SKM-1 treated with dmso at 0.1 percent for 144 hours (cell line): ENCODE data around the gene PGAM2.

Source experiments
- DNase-seq: peaks from one replicate; lab custom pipeline; 2025; ENCODE audit not compliant: unreplicated experiment; lab: John Stamatoyannopoulos, UW

The PGAM2 gene

GRCh38 chr7:44086627-44087026 lies 21.3 kb upstream of the PGAM2 start:
- no peak for DNase-seq

DNA sequence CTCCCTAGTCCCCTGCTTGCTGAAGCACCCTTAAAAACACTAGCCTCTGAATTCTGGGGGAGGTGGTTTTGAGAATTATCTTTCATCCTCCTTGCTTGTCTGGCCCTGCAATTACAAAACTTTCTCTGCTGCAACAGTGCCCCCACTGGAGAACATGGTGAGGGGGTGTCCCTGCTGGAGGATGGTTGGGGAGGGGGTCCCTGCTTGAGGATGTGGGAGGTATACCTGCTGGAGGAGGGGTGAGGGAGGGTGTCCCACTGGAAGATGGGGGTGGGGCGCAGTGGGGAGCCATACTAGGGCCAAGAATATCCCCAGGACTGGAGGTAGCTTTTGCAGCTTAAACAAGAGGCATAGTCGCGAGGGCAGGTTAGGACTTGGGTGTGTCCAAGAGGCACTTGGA lies 20.2 kb upstream of the PGAM2 start:
- no peak for DNase-seq

DNA sequence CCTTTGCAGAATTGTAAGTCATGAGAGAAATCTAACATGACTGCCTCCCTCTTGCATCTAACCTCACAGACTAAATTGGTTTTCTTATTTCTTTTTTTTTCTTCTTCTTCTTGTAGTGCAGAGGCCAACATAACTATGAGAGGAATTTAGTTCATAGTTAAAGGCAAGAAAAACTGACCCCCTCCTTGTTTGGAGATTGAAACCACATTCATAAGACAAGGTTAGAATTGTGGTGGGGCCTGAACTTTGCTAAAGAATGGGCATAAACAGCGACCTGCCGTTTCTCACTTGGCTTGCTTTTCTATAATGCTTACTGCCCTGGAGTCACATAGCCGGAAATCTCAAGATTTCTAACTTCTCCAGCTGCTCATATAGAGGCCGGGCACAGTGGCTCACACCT lies 19.3 kb upstream of the PGAM2 start:
- no peak for DNase-seq

GRCh38 chr7:44083796-44084195 lies 18.4 kb upstream of the PGAM2 start:
- no peak for DNase-seq

DNA sequence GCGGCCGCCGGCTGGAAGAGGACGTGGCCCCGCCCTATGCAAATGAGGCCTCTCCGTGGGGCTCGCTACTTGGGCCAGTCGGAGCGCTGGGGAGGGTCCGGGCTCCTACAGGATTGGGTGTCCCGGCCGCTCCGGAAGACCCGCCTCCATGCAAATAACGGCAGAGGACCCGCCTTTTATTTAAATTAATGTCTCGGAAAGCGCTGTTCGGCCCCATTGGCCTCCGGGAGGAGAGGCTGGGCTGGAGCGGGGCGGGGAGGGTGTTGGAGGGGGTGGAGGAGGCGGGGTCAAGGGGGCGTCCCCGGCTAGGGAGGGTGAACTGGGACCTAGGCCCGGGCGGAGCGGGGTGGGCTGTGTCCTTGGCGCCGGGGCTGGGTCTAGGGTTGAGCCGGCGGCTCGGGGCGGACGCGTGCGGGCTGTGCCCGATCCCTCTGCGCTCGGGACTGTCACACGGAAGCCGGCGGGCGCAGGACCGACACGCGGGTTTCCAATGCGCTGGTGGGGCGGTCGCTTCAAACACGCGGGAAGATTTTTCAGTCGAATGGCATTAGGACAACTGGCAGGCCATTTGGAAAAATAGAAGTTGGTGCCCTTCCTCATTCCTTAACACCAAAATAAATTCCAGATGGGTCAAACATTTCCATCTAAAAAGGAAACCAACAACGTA lies 17.3 kb upstream of the PGAM2 start:
- peak; percentile 98 for DNase-seq

GRCh38 chr7:44081266-44081748 lies 15.9 kb upstream of the PGAM2 start:
- no peak for DNase-seq

- DNase-seq, result no peak
Measured at GRCh38 chr7:44080686-44081265, 15.4 kb upstream of the PGAM2 start.

- no peak for DNase-seq
Measured at GRCh38 chr7:44080118-44080517, 14.8 kb upstream of the PGAM2 start.

GRCh38 chr7:44079331-44080021 lies 14.1 kb upstream of the PGAM2 start:
- no peak for DNase-seq

- DNase-seq, result no peak
Measured at GRCh38 chr7:44078521-44078920, 13.2 kb upstream of the PGAM2 start.

DNA sequence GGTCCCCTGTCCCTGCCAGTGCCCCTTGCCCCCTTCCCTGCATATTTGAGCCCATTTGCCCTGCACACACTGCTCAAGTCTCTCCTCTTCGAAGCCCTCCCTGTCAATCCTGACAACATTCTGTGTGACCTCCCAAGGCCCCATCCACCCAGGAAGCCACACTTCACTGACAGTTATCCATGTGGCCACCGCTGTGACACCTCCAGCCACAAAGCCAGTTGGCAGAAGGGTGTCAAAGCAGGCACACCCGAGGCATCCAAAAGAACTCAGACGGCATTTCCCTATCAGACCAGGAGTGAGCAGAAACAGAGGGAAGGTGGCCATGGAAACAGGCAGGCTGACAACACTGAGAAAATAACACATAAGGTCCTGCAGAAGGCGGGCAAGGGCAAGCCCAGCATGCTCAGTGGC lies 12.3 kb upstream of the PGAM2 start:
- no peak for DNase-seq

DNA sequence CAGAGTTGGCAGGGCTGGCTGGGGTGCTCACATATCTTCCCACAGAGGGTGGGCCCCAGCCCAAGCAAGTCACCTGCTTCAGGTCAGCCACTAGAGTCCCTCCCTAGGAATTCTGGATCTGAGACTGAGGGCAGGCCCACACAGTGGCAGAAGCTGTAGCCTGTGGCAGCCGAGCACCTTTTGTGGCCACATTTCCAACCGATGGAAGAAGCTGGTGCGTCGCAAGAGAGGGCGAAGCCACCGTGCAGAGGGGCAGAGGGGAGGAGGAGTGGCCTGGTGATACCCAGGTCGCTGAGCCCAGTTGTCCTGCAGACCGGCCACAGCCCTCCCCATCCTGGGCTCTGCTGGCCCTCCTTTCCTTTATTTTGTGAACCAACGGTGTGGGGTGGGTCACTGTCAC lies 11.7 kb upstream of the PGAM2 start:
- no peak for DNase-seq

GRCh38 chr7:44076101-44076895 lies 10.9 kb upstream of the PGAM2 start:
- DNase-seq, result no peak

GRCh38 chr7:44075296-44076075 lies 10.1 kb upstream of the PGAM2 start:
- no peak for DNase-seq

GRCh38 chr7:44074349-44074695 lies 9.0 kb upstream of the PGAM2 start:
- no peak for DNase-seq

DNA sequence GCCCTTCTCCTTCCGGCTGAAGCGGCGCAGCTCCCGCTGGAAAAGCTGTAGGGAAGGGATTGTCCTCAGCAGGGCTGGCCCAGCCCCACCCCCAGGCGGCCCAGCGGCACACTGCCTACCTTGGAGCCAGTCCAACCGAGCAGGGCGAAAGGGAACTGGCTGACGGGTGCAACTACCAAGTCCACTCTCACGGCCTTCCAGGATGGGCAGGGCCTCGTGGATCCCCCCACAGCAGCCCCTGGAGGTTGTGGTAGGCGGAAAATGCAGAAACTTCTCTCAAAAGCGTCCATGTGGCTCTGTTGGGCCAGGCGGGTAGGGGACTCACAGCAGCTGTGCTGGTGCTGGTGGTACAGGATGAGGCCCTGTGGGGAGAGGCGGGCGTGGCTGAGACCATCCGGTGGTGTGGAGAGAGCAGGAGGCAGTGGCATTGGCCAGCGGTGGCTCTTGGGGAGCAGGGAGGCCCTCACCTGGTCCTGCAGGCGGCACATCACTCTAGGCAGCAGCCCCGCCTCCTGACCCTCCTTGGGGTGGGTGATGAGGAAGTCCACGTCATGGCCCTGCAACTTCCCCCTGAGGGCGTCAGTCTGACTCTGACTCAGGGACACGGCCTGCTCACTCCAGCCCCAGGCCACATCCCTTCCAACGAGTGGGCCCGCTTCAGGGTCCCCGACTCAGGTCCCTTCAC lies 8.4 kb upstream of the PGAM2 start:
- peak; percentile 56 for DNase-seq

DNA sequence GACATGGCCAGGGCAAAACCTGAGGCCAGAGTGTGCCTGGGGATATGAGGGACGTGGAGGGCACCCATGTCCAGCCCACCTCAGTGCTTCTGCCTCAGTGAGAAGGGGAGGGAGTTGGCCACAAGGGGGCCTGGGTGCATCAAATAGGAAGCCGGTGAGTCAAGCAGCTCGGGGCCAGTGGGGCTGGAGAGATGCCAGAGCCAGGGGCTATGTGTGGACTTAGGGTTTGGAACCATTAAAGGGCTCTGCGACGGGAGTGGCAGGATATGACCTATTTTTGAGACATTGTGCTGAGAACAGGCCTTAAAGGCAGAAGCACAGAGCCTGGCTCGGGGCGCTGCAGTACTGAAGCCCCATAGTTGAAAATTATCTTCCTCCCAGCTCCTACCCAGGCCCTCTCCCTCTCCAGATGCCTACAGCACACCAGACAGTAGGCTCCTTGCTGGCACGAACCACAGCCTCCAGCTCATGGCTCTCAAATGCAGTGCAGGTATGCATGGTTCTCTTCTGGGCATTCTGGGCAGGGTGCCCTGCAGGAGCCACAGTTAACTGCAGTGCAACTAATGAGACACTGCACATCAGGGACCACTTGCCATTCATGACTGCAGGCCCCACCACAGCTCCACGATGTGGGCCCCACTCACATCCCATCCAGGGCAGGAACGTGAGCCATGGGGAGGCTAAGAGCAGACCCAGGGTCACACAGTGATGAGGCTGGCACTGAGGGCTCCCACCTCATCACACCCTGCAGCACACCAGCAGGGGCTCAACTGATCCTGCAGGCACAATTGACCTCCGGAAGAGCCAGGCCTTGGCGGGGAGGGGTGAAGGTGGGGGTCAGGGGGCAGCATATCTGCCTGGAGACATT lies 7.2 kb upstream of the PGAM2 start:
- peak; percentile 24 for DNase-seq

DNA sequence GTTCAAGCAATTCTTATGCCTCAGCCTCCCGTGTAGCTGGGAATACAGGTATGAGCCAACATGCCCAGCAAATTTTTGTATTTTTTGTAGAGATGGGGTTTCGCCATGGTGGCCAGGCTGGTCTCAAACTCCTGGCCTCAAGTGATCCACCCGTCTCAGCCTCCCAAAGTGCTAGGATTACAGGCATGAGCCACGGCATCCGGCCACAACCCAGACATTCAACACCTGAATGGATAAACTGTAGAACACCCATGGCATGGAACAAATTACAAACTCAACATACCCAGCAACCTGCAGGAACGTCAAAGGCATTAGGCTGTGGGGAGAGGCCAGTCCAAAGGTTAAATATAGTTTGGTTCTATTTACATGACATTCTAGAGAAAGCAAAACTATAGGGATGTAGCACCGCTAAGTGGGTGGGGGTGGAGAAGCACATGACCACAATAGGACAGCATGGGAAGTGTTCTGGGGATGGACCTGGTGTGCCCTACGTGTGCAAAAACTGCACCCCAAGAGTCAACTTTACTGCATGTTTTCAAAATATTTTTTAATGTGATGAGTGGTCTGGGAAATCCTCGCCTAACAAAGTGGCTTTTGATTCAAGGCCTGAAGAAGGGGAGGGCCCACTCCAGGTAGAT lies 6.5 kb upstream of the PGAM2 start:
- no peak for DNase-seq

DNA sequence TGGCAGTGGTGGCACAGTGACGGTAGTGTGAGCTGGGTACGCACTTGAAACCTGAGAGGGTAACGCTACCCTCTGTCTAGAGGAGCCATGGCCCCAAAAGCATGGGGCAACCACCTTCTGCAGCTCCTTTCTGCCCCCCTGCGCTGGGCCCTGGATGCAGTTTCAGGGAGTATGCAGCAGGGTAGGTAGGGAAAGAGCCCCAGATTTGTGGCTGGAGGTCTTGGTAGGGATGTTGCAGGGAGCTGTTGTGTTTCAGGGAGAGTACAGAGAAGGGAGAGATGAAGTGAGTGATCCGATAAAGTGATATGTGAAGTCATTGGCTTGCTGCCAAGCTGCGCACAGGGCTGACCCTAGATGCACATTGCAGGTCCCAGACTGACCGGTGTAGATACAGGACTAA lies 2.7 kb upstream of the PGAM2 start:
- no peak for DNase-seq
